ENCODE results near the gene LENG8.

The LENG8 gene

DNA sequence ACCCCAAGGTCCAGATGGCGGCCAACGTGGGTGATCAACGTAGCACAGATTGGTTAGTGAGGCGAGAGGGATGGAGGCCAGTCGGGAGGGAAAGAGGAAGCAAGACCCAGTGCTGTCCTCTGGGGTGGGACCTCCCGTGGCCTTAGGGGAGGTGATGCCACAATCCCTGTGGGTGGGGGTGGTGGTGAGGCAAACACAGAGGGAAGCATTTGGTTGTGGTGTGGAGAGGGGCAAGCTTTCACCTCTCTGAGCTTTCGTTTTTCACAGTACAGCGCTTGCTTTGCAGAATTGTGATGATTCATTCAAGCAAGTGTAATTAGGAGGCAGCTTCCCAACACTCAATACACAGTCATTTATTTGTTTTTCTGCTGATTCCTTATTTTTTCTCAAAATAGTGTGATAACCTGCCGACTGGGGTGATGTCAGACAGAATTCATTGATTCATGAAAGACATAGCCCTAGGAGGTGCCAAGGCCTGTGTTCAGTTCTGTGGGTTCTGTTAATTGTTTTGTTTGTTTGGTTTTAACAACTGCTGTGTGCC is 2.4 kb downstream of the LENG8 start:
- Histone ChIP-seq H3K27ac (replicated peaks) (0 out of 2 replicates have a peak overlapping the region, but pooled peaks have one; percentile 8), H3K4me3 (replicated peaks; ENCODE audit: insufficient read depth, low read length) (no peak overlapping the region; the same call in 1 of the 2 replicates), H3K27me3 (ENCODE audit: insufficient read depth, poor library complexity, severe bottlenecking) (no peaks in the 10 kb centered on the region)
- no peak for TF ChIP-seq REST (IDR thresholded peaks at IDR 0.05; ENCODE audit: insufficient replicate concordance, low read depth)
- TF ChIP-seq POLR2AphosphoS5 (IDR thresholded peaks at IDR 0.05; ENCODE audit: low read depth): no peak; the same call in 1 of the 2 replicates
- no peak for TF ChIP-seq CTCF (IDR thresholded peaks at IDR 0.05; ENCODE audit: insufficient read depth, low read length)
- TF ChIP-seq GABPA (IDR thresholded peaks at IDR 0.05; ENCODE audit: low read depth): no peak
- TF ChIP-seq SPI1 (IDR thresholded peaks at IDR 0.05; ENCODE audit: borderline replicate concordance, low read depth): no peak
- DNase-seq (ENCODE audit: low read depth in 1 of 2, low spot score in 1 of 2): peak in 1 of 2 experiments; percentile 48

- TF ChIP-seq CTCF (IDR thresholded peaks at IDR 0.05; ENCODE audit: insufficient read depth, low read length) (no peak), SPI1 (IDR thresholded peaks at IDR 0.05; ENCODE audit: borderline replicate concordance, low read depth) (no peak), GABPA (IDR thresholded peaks at IDR 0.05; ENCODE audit: low read depth) (no peak), REST (IDR thresholded peaks at IDR 0.05; ENCODE audit: insufficient replicate concordance, low read depth) (no peak), POLR2AphosphoS5 (IDR thresholded peaks at IDR 0.05; ENCODE audit: low read depth) (no peak)
- Histone ChIP-seq H3K4me3 (replicated peaks; ENCODE audit: insufficient read depth, low read length) (no peak overlapping the region), H3K27ac (replicated peaks) (no peak overlapping the region), H3K27me3 (ENCODE audit: insufficient read depth, poor library complexity, severe bottlenecking) (no peaks in the 10 kb centered on the region)
- no peak for DNase-seq (ENCODE audit: low read depth in 1 of 2, low spot score in 1 of 2)
Observed at GRCh38 chr19:54451997-54452396, 3.0 kb downstream of the LENG8 start.

DNA sequence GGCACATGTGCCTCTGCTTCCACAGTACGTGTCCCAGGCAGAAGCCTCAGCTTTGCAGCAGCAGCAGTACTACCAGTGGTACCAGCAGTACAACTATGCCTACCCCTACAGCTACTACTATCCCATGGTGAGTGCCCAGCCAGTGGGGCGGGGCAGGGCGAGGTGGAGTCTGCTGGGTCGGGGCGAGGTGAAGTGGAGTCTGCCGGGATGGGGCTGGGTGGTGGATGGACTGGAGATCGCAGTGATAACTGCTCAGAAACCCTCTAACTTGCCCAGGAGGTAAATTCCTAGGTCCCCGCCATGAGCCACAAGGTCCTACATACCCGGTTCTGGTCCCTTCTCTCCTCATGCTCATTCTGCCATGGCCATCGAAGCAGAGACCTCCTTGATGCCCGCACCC is 3.6 kb downstream of the LENG8 start:
- DNase-seq (ENCODE audit: low read depth in 1 of 2, low spot score in 1 of 2): no peak
- TF ChIP-seq REST (IDR thresholded peaks at IDR 0.05; ENCODE audit: insufficient replicate concordance, low read depth) (no peak), SPI1 (IDR thresholded peaks at IDR 0.05; ENCODE audit: borderline replicate concordance, low read depth) (no peak), POLR2AphosphoS5 (IDR thresholded peaks at IDR 0.05; ENCODE audit: low read depth) (no peak), GABPA (IDR thresholded peaks at IDR 0.05; ENCODE audit: low read depth) (no peak), CTCF (IDR thresholded peaks at IDR 0.05; ENCODE audit: insufficient read depth, low read length) (no peak)
- H3K27ac ChIP-seq (replicated peaks): no peak overlapping the region
- H3K4me3 ChIP-seq (replicated peaks; ENCODE audit: insufficient read depth, low read length): no peak overlapping the region
- no peaks in the 10 kb centered on the region for H3K27me3 ChIP-seq (ENCODE audit: insufficient read depth, poor library complexity, severe bottlenecking)

Measured in HL-60 (cell line).